ENCODE data around the gene NDUFS7. TPM values are rescaled to one million over a fixed set of nuclear protein-coding genes. Genes with fewer than 3 reads are reported as not detected.
"Not testable (repeated sequence)": the region's sequence is repeated elsewhere in the genome, so short reads cannot be mapped to it uniquely, and the experiment has no call there.

NDUFS7 gene
- total and polyA plus RNA-seq, 11 donors: 205 to 717 (median 336) TPM

DNA sequence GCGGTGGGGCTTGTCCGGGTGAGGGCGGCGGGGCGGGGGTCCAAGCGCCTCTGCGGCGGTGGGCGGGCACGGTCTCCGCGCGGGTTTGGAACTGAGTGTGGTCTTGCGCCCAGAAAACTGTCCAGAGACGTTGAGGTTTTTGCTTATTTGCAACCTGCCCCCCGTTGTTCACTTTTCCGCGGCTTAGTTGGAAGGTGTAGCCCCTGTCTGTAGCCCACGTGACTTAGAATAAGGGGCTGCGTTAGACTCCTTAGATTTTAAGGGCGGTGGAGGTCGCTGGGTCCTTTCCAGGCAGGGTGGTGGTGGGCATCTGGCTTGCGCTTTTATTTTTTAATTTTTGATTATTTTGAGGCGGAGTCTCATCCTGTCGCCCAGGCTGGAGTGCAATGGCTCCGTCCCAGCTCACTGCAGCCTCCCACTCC, 55.2 kb downstream of the NDUFS7 start:
- peak in 1 of 4 donors; percentile 2 for ATAC-seq
- peaks cover 8 to 57% (median 51%) of the 10 kb centered on the region in 9 donors for H3K36me3 ChIP-seq

DNA sequence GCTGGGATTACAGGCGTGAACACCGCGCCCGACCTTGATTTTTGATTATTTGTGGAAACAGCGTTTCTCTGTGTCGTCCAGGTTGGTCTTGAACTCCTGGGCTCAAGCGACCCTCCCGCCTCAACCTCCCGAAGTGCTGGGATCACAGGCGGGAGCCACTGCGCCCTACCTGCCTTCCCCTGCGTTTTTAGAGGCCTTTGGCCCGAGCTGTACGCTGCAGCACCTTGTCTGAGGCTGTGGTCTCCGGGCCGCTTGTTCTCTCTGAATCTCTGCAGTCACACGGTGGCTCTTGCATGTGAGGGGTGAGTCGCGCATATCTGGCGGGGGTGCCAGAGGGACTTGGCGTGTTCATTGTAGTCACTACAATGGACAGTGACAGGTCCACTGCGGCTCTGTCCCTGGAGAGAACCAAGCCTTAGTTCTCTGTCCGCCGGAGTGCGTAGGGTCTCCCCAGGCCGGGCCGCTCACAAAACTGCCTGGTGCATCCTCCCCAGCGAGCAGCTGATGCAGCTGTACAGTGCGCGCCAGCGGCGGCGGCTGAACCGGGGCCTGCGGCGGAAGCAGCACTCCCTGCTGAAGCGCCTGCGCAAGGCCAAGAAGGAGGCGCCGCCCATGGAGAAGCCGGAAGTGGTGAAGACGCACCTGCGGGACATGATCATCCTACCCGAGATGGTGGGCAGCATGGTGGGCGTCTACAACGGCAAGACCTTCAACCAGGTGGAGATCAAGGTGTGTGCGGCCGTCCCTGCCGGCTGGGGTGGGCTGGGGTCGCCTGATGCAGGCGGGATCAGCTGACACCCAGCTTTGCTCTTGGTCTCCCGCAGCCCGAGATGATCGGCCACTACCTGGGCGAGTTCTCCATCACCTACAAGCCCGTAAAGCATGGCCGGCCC, 56.1 kb downstream of the NDUFS7 start:
- ATAC-seq, H3K27me3 ChIP-seq, H3K9me3 ChIP-seq: not testable (repeated sequence)
- Histone ChIP-seq H3K27ac (peak overlapping the region in 1 of 12 donors; percentile 94), H3K4me3 (peak overlapping the region in 11 of 12 donors; percentile 57 to 100 (median 93)), H3K36me3 (peaks cover 8 to 49% (median 43%) of the 10 kb centered on the region in 9 donors), H3K4me1 (peaks cover 2 to 33% (median 21%) of the 10 kb centered on the region in 12 donors)
- intact Hi-C loops (cut with DNase I): loop anchor here in 2 of 10 donors (5.0 to 10.0 kb wide), 2 partner anchors 125 to 162 kb away; partner anchors contain the start of gene FAM174C (in 1 of the 2)
- WGBS, 4 donors: 82 to 86% (median 84%) methylated on average over 50 to 57 of the region's 57 CpGs
- DNase-seq: peak in 1 of 5 donors; percentile 15

More for the DNA sequence above, 55.2 kb downstream of the NDUFS7 start:
- Histone ChIP-seq H3K4me1 (peaks cover 2 to 30% (median 20%) of the 10 kb centered on the region in 12 donors), H3K27me3 (no peaks in the 10 kb centered on the region), H3K4me3 (peak overlapping the region; percentile 57 to 100 (median 92)), H3K27ac (peak overlapping the region in 11 of 12 donors; percentile 78 to 94 (median 90)), H3K9me3 (no peaks in the 10 kb centered on the region)
- no peak for DNase-seq
- 1 to 3% (median 2%) methylated on average over 21 to 26 of the region's 26 CpGs for WGBS, 4 donors
- intact Hi-C loops (cut with DNase I): loop anchor here in 1 of 10 donors (5.0 kb wide), 1 partner anchor 162 kb away; the partner anchor contains the start of gene FAM174C
- TF ChIP-seq, protein P1, sequence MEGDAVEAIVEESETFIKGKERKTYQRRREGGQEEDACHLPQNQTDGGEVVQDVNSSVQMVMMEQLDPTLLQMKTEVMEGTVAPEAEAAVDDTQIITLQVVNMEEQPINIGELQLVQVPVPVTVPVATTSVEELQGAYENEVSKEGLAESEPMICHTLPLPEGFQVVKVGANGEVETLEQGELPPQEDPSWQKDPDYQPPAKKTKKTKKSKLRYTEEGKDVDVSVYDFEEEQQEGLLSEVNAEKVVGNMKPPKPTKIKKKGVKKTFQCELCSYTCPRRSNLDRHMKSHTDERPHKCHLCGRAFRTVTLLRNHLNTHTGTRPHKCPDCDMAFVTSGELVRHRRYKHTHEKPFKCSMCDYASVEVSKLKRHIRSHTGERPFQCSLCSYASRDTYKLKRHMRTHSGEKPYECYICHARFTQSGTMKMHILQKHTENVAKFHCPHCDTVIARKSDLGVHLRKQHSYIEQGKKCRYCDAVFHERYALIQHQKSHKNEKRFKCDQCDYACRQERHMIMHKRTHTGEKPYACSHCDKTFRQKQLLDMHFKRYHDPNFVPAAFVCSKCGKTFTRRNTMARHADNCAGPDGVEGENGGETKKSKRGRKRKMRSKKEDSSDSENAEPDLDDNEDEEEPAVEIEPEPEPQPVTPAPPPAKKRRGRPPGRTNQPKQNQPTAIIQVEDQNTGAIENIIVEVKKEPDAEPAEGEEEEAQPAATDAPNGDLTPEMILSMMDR (IDR thresholded peaks at IDR 0.05): no peak
- TF ChIP-seq POLR2A (IDR thresholded peaks at IDR 0.05): no peak

DNA sequence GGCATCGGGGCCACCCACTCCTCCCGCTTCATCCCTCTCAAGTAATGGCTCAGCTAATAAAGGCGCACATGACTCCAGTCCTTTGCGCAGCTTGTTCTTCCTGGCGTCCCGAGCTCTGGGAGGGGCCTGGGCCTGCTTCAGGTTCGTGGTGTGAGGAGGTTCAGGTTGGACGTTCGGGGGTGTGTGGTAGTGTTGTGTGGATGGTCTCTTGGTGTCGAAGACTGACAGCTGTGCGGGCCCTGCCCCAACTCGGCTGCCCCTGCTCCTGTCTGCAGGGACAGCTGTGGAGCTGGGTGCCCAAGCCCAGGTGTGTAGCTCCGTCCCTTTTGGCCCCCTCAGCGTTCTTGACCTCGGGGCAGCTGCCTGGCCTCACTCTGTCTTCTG, 56.7 kb downstream of the NDUFS7 start:
- intact Hi-C loops (cut with DNase I): loop anchor here in 1 of 10 donors (10.0 kb wide), 1 partner anchor 126 kb away; no protein-coding TSS in a partner anchor
- Histone ChIP-seq H3K4me3 (no peak overlapping the region), H3K4me1 (peaks cover 2 to 39% (median 27%) of the 10 kb centered on the region in 12 donors), H3K27me3 (peaks cover 0 to 3% (median 2%) of the 10 kb centered on the region in 9 donors), H3K27ac (no peak overlapping the region), H3K9me3 (no peaks in the 10 kb centered on the region), H3K36me3 (peaks cover 8 to 43% (median 39%) of the 10 kb centered on the region in 9 donors)
- WGBS, 4 donors: 90 to 93% (median 91%) methylated on average over 14 to 15 of the region's 15 CpGs
- TF ChIP-seq, protein P1 (IDR thresholded peaks at IDR 0.05): no peak
- TF ChIP-seq POLR2A (IDR thresholded peaks at IDR 0.05): no peak
- DNase-seq (no peak), ATAC-seq (no peak)

DNA sequence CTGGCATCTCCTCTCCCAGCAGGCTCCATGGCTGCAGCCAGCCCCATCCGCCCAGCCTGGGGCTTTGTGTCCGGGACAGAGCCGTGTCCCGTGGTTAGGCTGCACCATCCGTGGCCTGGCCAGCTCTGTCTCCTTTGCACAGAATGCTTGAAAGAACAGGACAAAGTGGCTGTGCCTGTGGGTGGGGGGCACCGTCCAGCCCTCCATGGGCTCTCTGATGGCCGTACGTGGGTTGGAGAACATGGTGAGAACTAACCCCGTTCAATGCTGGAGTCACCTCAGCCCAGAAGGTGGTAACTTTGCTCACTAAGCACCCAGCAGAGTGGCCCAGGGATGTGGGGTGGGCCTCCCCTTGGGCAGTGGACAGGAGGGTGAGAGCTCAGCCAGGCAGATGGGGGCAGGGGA, 57.3 kb downstream of the NDUFS7 start:
- Histone ChIP-seq H3K4me3 (no peak overlapping the region), H3K9me3 (no peaks in the 10 kb centered on the region), H3K4me1 (peaks cover 2 to 45% (median 31%) of the 10 kb centered on the region in 12 donors), H3K36me3 (peaks cover 8 to 38% (median 34%) of the 10 kb centered on the region in 9 donors), H3K27ac (no peak overlapping the region), H3K27me3 (peaks cover 0 to 9% (median 8%) of the 10 kb centered on the region in 9 donors)
- intact Hi-C loops (cut with DNase I): loop anchor here in 1 of 10 donors (10.0 kb wide), 1 partner anchor 126 kb away; no protein-coding TSS in a partner anchor
- TF ChIP-seq, protein P1 (IDR thresholded peaks at IDR 0.05): no peak
- no peak for TF ChIP-seq POLR2A (IDR thresholded peaks at IDR 0.05)
- DNase-seq (no peak), ATAC-seq (no peak)
- 90 to 94% (median 93%) methylated on average over 9 of the region's 9 CpGs for WGBS, 4 donors
